Body of pancreas (tissue), 4 donors: Measurements from ENCODE around the gene SNAPC2.

Experiments used
- CTCF ChIP-seq, 7 experiments: fragments of 450-650 bp in 4 of 7; fragments of 200-600 bp in 3 of 7; sonication (generic) in 3 of 7; IDR thresholded peaks; one replicate each; pipeline ENCODE4 v1.5.1; 2016 to 2019; ENCODE audit warnings: antibody characterized with exemption in 7 of 7
- POLR2A ChIP-seq, 3 donors: fragments of 450-650 bp; IDR thresholded peaks; one replicate each; pipeline ENCODE4 v1.6.1; 2016; ENCODE audit warnings: antibody characterized with exemption in 3 of 3, mild to moderate bottlenecking in 2 of 3

- TF ChIP-seq CTCF (IDR thresholded peaks at IDR 0.05): no peak
- TF ChIP-seq POLR2A (IDR thresholded peaks at IDR 0.05): no peak
Observed at GRCh38 chr19:7908742-7909461, 11.2 kb upstream of the SNAPC2 start.
